Ramos (cell line): ENCODE results near the gene ZNF684.
"Not testable (repeated sequence)": the region's sequence is repeated elsewhere in the genome, so short reads cannot be mapped to it uniquely, and the experiment has no call there.

Experiments used
- in situ Hi-C: fragments of 300-500 bp; cut with MboI; formaldehyde crosslinking; loops from one replicate; pipeline ENCODE4 v1.14.3; 2022; ENCODE audit warnings: low sequenced_read_pairs; ENCODE audit not compliant: unreplicated experiment

ZNF684 gene

DNA sequence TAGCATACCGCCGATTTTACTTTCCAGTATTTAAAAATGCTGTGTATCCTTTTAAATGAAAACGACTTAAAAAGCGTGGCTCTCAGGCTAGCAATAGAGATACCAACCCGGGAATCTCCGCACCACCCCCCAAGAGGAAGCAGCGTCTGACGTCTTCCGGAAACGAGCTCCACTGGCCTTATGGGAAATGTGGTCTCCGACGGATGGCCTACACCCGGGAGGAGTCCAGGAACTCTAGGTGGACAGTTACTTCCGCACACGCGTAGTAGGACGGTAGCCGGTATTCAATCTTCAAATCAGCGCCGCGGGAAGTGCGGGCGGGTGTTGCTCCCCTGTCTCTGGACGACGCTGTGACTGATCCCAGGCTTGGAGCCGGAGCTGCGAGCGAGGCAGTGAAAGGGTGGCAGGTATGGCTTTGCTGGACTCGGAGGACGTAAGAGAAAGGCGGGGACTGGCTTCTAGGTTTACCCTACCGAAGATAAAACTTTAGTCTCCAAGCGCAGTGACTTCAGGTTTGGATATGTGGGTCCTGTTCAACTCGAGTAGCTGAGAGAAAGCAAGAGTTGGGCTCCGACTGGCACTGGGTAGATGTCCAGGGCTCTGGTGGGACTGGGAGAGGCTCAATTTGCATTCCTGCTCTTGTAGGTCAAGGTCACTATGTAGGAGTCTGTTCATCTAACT lies at the start of gene ZNF684:
Gene ZNF684 (plus strand): TSS at position 257 of the 681 bp plus-strand sequence. CDS start 1,530 bp downstream, outside the sequence.
- in situ Hi-C loops: no loop called here

DNA sequence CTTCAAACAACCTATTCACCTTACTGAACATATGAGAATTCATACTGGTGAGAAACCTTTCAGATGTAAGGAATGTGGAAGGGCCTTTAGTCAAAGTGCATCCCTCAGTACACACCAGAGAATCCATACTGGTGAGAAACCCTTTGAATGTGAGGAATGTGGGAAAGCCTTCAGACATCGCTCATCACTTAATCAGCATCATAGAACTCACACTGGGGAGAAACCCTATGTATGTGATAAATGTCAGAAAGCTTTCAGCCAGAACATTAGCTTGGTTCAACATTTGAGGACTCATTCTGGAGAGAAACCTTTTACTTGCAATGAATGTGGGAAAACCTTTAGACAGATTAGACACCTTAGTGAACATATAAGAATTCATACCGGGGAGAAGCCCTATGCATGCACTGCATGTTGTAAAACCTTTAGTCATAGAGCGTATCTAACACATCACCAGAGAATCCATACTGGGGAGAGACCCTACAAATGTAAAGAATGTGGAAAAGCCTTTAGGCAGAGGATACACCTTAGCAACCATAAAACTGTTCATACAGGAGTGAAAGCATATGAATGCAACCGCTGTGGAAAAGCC lies 36.0 kb upstream of the ZNF684 start:
- in situ Hi-C loops: no loop called here

DNA sequence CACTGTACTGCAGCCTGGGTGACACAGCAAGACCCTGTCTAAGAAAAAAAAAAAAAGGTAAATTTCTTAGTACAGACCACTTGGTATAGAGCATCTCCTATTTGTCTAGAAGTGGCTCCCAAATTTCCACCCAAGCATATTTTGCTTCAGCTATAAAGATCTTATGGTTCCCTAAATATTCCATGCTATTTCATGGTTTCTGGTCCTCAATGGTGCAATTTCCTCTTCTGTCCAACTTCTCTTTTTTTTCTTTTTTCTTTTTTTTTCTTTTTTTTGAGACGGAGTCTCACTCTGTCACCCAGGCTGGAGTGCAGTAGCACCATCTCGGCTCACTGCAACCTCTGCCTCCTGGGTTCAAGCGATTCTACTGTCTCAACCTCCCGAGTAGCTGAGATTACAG lies 28.8 kb upstream of the ZNF684 start:
- in situ Hi-C loops: not testable (repeated sequence)

DNA sequence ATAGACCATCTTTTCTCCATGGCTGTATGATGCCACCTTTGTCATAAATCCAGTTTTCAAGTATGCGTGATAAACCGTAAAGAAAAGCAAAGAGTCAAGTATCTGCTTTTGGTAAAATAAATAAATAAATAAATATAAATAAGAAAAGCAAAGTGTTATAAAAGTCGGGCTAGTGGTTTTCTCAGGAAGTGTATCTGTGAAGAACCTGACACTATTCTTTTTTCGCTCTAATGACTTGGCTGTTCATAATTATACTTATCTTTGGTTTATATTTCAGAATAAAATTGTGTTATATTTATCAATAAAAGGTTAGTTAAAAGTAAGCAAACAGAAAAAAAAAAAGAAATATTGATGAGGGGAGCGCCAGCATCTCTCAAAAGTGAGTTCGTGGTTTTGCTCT lies 23.5 kb upstream of the ZNF684 start:
- in situ Hi-C loops: no loop called here

DNA sequence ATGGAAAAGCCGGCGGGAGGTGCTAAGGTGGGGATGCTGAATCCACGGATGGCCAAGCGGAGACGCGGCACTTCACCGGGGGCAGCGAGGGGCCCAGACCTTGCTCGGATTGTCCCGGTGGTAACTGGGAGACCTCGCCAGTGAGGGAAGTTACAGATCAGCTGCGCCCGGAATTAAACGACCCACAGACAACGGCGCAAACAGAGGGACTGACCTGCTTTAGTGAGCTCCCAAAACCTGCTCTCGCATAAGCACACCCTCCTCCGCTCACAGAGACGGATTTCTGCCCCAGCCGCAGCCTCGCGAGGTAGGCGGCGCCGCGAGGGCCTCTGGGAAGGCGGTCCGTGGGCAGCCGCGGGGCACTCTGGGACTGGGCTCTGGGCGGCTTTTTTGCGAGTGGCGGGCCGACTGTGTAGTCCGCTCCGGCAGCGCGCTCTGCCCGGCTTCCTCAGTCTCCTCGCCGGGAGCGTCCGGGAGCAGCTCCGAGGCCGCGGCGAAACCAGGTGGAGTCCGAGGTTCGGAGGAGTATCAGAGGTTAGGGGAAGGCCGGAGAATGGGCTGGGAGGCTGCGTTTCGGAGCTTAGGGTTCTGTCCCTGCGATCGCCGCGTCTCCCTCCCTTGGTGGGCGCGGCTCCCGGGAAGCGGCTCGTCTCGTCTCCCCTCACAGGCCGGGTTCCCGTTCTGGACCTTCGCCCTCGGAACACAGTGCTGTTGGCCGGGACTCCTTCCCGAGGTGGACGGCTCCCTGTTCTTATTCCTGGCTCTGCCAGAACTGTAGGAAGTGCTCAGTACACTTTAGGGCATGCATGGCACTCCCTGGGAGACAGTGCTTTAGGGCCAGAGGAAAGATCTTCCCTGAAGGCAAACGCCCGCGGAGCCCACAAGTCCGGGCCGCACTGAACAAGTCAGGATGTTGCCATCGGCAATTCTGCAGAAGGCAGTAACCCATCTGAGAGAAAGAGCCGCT lies 22.8 kb upstream of the ZNF684 start, which contains the start of gene EXO5:
Gene EXO5 (plus strand): TSS at position 393 of the 967 bp plus-strand sequence. CDS start 5,778 bp downstream, outside the sequence.
- in situ Hi-C loops: no loop called here

DNA sequence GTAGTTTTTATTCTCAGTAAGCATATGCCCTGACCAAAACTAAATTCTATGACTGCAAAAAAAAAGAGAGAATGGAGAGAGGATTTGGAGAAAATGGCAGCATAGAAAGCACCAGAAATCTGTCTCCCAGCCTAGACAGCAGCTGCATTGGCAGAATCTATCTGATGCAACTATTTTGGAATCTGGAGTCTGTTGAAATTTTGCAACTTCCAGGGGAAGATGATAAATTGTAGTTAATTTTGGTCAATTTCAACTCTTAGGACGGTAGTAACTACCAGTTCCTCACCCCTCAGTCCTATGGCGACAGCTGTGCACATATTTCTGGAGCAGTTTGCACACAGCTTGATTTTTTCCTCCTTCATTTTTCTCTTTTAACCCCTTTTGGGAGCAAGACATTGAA lies 11.9 kb upstream of the ZNF684 start:
- in situ Hi-C loops: no loop called here

DNA sequence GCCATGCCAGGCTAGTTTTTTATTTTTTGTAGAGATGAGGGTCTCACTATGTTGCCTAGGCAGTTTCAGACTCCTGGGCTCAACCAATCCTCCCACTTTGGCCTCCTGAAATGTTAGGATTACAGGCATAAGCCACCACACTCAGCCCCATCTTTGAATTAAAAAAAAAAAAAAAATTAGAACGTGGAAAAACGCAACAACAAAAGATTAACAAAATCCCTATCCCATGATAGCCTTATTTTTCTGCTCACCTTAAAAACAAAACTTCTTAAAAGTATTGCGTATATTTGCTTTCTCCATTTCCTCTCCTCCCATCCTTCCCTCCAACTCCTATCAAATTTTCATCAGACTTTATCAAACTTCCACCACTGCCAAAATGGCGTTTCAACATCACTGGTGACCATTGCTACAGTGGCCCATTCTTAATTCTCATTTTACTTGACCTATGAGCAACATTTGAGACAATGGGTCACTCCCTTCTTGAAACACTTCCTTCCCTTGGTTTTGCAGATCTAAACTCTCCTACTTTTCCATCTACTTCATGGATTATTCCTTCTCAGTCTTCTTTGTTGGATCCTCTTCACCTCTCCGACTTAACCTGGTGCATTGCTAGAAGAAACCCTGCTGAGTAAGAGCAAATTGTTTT lies 579 bp upstream of the ZNF684 start:
- in situ Hi-C loops: no loop called here

DNA sequence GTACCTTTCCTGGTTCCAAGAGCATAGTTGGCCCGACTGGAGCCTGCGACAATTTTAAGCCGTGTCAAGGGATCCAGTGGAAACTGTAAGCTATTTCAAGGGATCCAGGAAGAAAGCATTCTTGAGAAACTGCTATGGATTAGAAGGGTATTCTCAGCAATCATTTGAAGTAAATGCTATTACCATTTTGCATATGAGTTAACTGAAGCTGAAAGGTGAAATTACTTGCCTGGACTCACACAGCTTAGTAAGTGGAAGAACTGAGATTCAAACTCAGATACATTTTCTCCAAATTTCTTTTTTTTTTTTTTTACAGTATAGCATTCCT lies 589 bp downstream of the ZNF684 start:
- in situ Hi-C loops: no loop called here

DNA sequence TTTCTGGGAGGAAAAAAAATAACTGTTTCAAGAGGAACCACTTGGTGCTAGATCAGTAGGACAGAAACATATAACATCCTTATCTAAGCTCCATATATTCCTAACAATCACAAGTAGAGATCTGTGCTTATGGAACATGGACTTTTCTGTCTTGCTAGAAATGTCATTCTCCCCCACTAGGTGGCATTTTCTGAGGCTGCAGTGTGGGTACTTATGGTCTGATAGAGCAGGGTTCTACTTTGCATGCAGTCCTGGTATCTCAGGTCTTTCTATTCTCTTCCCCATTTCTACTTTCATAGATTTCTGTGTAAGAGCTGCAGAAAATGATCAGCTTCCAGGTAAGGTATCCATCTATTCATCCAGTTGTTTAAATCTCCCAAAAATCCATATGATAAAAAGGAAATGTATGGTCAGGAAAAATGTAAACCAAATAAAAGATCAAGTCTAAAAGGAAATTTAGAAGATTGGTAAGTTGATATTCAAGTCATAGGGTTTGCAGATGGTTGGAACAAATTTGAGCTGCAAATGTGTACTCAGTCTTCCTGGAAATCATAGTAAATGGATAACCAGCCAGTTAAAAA lies 1.5 kb downstream of the ZNF684 start:
- in situ Hi-C loops: no loop called here

DNA sequence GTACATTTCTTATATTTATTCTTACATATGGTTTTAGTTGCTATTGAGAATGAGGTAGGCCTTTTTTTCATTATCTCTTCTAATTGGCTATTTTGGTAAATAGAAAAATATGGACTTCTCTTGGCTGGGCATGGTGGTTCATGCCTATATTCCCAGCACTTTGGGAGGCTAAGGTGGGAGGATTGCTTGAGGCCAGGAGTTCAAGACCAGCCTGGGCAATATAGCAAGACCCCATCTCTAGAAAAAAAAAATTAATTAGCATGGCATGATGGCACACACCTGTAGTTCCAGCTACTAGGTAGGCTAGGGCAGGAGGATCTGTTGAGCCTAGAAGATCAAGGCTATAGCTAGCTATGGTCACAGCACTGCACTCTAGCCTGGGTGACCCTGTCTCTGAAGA lies 3.2 kb downstream of the ZNF684 start:
- in situ Hi-C loops: no loop called here

DNA sequence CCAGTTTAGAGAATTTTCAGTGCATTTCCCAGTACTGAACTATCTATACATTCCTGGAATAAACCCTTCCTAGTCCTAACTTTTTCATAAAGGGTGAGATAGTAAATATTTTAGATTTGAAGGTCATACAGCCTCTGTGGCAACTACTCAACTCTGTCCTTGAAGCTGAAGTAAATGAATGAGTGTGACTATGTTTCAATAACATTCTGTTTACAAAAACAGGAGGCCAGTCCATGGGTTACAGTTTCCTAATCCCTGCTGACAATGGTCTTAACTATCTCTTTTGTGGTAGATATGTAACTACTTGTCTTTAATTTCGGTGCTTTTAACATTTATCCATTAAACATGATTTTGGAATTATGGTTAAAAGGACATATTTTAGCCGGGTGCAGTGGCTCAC lies 4.3 kb downstream of the ZNF684 start:
- in situ Hi-C loops: no loop called here

DNA sequence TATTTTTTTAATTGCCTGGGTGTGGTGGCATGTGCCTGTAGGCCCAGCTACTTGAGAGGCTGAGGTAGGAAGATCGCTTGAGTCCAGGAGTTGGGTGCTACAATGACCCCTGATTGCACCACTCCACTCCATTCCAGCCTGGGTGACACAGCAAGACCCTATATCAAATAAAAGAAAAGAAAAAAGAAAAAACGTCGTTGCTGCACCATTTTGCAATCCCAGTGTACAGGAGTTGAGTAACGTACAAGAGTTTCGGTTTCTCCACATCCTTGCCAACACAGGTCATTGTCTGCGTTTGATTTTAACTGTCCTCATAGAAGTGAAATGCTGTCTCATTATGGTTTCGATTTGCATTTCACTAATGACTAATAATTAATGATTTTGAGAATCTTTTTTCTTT lies 7.9 kb downstream of the ZNF684 start:
- in situ Hi-C loops: no loop called here

DNA sequence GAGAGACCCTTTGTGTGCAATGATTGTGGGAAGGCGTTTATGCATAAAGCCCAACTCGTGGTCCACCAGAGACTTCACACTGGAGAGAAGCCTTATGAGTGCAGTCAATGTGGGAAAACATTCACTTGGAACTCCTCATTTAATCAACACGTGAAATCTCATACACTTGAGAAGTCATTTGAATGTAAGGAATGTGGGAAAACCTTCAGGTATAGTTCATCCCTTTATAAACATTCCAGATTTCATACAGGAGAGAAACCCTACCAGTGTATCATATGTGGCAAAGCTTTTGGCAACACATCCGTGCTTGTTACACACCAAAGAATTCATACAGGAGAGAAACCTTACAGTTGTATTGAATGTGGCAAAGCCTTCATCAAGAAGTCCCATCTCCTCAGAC lies 15.5 kb downstream of the ZNF684 start:
- in situ Hi-C loops: no loop called here

DNA sequence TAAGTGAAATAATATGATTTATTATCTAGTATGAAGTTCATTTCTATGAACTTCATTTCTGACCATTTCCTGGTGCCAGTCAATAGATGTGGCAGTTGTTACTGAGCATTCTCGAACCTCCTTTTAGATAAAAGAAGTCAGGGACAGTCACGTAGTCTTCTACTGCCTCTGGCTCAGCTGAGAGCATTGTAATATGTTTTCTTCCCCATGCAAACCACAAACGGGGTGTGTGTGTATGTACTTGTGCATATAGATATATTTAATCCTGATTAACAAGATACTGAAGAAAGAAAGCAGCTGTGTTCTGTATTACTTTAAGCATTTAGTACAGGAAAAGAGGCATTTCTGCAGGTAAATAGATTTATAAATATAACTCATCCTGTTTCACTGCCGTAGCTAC lies 21.6 kb downstream of the ZNF684 start:
- in situ Hi-C loops: no loop called here

DNA sequence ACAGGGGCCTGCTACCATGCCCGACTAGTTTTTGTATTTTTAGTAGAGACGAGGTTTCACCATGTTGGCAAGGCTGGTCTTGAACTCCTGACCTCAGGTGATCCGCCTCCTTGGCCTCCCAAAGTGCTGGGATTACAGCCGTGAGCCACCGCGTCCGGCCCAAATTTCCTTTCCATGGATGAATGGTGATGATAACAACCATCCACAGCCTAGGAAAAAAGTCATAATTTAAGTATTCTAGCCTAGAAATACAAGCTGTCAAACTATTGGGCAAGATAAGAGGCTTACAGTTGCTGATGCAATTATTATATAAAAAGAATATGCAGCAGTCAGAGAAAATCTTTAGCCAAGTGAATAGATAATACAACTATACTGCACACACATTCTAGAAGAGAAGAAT lies 23.4 kb downstream of the ZNF684 start:
- in situ Hi-C loops: not testable (repeated sequence)

DNA sequence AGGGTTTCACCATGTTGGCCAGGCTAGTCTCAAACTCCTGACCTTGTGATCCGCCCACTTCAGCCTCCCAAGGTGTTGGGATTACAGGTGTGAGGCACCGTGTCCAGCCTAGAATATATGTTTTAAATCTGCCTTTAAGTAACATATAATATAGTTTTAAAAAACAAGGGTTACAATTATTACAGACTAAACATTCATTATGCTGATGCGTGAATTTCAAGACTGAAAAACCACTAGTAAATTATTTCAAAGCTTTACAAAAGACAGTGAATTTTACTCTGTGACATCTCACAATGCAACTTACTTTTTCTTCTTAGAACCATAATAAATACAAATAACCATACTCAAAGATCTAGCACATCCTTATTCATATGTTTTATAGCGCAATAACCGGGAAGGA lies 24.7 kb downstream of the ZNF684 start:
- in situ Hi-C loops: no loop called here

DNA sequence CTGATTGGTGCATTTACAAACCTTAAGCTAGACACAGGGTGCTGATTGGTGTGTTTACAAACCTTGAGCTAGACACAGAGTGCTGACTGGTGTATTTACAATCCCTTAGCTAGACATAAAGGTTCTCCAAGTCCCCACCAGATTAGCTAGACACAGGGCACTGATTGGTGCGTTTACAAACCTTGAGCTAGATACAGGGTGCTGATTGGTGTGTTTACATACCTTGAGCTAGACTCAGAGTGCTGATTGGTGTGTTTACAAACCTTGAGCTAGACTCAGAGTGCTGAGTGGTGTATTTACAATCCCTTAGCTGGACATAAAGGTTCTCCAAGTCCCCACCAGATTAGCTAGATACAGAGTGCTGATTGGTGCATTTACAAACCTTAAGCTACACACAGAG lies 26.8 kb downstream of the ZNF684 start:
- in situ Hi-C loops: not testable (repeated sequence)

DNA sequence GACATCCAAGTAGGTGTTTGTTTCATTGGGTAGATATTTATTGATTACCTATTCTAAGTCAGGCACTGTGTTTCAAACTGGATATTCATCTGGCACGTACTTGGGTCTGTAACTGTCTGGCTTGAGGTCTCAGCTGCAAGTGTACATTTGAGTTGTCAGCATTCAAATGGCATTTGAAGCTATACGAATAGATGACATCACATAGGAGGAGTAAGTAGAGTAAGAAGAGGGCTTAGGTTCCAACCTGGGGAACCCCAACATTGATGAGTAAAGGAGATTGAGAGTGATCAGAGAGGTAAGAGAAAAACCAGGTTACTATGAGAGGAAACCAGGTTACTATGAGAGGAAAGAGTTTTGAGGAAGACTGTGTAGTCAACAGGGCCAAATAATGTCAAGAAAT lies 30.7 kb downstream of the ZNF684 start:
- in situ Hi-C loops: no loop called here

DNA sequence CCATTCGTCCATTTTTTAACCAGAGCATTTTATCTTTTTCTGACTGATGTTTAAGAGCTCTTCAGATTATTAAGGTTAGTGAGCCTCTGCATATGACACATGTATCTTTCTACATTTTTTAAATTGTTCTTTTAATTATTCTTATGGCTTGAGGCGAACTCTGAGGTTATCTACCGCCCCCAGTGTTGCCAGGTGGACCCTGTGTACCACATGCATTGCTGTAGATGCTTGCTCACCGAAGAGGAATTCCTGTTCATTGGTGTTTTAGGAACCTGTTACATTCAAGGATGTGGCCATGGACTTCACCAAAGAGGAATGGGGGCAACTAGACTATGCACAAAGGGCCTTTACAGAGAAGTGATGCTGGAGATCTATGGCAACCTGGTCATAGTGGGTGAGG lies 31.8 kb downstream of the ZNF684 start:
- in situ Hi-C loops: no loop called here

DNA sequence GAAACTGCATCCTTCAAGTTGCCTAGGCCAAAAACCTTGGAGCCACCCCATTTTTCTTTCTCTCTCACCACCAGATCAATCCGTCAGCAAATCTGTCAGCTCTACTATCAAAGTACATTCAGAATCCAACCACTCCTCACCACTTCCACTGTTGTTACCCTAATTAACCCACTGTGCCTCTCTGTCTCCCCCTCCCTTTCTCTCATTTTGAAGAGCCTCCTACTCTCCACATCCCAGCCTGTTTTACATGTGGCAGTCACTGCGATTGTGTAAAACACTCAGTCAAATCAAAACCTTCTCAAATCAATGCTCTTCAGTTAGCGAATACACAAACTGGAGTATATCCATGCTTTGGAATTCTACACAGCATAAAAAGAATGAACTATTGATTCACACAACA lies 33.1 kb downstream of the ZNF684 start:
- in situ Hi-C loops: no loop called here
